Hypothalamus (tissue), 51 donors: ENCODE results near the gene EXOC6B.

Experiments used
- DNase-seq, 51 donors: peaks; one replicate each; lab custom pipeline; 2025; lab: John Stamatoyannopoulos, UW

The EXOC6B gene

DNA sequence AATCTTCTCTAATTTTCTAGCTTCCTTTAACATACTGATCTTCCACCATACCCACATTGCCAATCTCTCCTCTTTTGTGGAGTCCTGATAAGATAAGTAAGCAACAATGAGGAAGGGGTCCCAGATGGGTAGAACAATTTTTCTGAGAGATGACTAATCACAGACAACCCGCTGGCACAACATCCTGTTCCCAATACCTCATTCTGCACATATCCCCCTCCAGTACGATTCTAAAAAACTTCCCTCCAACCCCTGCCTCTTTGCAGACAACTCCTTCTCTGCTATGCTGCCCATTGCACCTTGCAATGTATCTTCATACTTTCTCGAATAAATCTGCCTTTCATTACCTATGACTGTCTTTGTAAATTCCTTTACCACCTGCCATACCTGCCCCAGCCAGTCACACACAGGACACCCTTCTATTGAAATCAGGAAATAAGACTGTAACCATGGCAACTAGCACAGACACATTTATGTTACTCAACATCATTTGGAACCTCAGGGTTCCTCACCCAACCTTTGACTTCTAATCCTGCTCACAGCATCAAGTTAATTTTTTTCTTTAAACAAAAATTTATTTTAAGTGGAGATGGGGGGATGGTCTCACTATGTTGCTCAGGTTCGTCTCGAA, 7.4 kb upstream of the EXOC6B start:
- DNase-seq: no peak

DNA sequence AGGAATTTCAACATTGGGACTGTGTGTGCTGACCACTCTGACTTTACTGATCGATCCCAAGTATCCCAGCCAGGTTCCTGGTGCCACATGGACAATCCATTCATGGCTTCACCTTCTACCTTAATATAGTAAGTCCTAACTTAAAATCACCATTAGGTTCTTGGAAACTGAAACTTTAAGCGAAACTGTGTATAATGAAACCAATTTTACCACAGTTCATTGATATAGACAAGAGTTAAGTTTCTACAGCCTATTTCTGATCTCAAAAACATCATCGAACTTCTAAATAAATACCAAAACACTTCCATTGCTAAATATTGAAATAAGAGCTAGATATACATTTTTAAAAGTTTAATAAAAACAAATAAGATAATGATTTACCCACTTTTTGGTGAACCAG, 4.4 kb upstream of the EXOC6B start:
- no peak for DNase-seq

DNA sequence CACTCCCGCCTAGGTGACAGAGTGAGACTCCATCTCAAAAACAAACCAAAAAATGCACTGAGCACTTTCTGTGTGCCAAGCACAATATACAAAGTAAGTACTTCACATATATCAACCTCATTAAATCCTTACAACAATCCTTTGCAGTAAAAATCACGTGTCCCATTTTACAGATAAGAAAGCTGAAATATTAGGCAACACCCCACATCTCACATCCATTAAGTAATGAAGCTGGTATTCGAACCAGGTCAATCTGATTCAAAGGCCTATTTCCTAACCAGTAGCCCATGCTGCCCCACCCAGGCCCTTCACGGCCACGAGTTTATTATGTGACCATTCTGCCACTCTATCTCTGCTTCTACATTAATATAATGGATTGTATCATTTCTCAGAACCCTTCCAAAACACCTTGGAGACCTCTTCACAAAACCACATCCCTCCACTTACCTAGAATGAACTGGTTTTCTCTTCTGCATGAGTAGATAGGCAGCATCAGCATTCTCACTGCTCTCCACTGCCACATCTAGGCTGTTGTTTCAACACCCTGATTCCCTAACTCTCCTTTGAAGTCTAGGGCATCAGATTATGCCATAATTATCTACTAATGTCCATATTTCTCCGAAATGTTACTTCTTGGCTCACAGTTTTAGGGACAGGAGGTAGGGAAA, 3.1 kb upstream of the EXOC6B start:
- no peak for DNase-seq

DNA sequence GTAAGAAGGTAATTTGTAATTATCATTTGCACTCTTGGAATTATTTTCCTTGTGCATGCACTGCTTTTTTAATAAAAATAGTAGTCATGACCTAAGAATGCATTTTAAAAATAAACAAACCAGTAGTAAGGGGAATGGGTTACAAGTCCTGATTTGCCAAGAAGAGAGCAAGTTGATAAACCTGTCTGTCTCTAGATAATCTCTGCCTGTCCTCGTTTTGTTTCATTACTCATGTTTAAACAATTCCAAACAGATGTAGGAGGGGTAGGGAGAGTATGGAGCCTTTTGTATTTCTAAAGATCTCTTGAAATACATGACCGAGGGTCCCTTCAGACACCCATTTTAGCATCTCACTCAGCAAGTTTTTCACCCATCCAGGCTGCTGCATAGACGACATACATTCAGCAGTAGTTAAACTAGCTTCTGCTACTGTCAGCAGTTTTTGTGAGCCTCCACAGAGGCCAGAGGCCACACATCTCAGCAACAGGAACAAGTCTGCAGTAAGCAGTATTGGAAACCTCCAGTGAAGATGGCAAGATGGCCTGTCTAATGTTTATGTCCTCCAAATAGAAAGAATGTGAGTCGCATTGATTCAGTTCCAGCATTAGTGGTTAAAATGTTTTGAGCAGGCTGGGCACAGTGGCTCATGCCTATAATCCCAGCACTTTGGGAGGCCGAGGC, 2.3 kb upstream of the EXOC6B start:
- no peak for DNase-seq

DNA sequence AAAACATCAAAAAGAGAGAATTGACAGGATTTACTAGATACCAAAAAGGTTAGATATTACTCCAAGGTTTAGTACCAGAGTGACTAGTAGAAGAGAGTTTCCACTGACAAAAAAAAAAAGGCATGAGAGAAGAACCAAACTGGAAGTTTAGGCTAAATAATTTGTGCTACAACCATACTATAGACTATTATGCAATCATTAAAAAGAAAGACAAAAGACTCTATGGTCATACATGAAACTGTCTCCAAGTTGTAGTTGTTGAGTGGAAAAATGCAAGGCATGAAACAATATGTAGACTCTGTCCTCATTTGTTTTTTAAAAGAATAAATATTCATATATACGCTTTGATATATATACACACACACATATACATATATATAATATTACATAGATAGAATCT, 1.7 kb upstream of the EXOC6B start:
- no peak for DNase-seq

DNA sequence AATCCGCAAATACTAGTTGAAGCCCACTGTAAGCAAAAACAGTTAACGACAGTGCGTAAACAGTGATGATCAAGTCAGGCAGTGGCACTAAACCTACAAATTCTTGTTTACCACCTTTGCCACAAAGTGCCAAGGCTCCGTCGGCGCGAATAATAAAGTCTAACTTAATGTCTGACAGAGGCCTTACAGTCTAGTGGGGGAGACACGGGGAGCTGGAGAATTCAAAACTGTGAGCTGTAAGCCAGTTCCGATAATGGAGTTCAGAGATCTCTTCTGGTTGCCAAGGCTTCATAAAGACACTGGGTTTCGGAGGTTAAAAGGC, 284 bp upstream of the EXOC6B start:
- no peak for DNase-seq

DNA sequence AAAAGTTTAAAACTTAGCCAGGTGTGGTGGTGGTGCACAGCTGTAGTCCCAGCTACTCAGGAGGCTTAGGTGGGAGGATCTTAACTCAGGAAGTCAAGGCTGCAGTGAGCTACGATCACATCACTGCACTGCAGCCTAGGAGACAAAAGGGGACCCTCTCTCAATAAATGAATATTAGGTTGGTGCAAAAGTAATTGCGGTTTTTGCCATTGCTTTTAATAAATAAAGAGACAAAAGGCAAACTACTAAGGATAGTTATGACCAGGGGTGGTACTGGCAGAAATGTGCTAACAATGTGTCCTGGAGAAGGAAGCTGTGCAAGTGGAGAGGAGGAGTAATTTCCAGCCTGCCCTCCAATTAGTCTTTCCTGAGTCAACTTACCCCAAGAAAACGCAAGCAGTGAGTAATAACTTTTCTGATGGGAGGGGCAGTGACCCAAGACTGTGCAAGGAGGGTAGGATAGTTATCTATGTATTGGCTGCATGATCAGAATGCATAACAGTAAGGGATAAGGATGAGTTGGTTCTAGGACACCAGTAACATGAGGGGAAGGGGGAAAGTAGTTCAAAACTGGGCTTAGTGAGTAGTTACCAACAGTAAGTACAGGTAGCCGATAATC, 1.5 kb downstream of the EXOC6B start:
- no peak for DNase-seq

DNA sequence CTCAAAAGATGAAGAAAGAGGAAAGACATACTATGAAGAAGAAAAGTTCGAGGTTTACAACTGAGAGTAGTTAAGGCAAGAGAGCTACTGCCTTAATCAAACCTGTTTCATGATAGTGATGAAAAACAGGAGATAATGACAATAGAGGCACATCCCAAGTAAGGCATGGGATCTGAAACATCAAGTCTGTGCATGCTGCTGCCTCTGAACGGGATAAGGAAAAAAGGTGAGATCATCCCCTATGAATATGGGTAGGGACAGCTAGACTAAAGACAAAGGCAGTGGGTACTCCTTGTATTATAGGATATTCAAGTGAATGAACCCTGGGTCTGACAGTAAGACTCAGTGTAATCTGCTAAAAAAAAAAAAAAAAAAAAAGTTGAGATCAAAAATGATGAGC, 3.0 kb downstream of the EXOC6B start:
- DNase-seq: no peak

DNA sequence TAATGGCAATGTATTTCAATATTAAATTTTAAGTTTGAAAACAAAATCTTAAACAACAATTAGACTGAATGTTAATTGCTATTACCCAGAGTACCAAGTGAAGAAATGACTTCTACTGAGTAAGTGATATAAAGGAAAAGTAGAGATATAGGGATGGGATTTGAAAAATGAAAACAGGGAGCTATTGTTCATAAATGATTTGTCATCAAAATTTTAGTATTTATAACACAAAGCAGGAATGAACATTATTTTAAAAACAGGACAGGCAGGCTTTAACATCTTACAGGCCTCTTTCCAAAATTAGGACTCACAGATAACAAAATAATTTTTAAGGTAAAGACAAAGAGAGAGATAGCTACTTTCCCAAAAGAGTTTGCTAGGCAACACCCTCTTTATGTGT, 3.9 kb downstream of the EXOC6B start:
- DNase-seq: no peak

DNA sequence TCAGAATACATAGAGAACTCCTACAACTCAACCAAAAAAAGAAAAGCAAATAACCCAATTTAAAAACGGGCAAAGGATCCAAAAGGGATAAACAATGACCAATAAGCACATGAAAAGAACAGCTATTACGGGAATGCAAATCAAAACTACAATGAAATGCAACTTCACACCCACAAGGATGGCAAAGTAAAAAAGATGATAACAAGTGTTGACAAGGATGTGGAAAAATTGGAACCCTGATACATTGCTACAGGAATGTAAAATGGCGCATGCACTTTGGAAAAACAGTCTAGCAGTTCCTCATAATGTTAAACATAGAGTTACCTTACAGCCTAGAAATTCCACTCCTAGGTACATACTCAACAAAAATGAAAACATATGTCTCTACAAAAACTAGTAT, 4.7 kb downstream of the EXOC6B start:
- no peak for DNase-seq

DNA sequence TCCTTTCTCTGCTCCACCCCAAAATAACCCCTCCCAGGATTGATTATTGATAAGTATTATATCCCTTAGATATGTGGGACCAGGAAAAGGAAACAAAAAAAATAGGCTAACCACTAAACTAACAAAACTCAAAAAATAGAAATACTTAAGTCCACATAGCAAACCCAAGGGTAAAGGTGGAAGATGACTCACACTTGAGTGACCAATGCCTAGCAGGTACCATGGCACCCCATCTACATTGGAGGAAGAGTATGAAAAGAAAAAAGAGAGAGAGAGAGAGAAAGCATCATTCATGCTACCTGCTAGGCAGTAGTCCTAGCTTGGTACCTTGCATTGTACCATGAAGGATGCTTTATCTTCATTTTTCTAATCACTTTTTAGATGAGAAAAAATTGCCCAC, 6.3 kb downstream of the EXOC6B start:
- no peak for DNase-seq

DNA sequence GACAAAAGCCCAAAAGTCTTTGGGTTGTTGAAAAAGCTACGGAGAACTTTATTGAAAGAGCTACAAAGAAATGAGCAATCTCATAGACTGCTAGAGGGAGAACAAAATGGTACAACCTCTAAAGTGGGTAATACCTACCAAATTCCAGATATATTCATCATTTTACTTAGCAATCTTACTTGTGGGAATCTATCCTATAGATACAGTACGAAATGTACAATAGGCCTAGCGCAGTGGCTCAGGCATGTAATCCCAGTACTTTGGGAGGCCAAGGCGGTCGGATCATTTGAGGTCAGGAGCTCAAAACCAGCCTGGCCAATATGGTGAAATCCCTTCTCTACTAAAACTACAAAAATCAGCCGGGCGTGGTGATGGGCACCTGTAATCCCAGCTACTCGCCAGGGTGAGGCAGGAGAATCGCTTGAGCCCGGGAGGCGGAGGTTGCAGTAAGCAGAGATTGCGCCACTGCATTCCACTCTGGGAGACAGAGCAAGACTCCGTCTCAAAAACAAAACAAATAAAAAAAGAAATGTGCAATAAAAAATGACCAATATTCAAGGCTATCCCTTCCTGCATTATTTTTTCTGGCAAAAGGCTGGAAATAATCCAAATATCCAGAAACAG, 10.1 kb downstream of the EXOC6B start:
- DNase-seq: no peak

DNA sequence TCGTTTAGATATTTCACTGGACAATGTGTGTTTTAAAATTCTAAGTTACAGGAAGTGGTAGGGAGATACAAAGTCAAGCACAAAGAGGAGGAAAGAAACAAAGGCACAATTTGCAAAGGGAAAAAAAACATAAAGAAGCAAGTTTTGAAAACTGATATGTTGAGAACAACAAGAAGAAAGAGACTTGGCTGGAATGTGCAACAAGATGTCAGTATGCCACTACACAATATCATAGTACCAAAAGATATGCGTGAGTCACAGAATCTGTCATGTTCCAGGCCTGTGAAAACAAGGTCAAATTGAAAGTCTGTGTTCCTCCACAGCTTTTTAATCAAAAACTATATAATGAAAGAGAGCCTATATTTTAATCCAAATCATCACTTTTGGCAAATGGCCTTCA, 12.0 kb downstream of the EXOC6B start:
- DNase-seq: peak in 1 of 51 donors; percentile 9

DNA sequence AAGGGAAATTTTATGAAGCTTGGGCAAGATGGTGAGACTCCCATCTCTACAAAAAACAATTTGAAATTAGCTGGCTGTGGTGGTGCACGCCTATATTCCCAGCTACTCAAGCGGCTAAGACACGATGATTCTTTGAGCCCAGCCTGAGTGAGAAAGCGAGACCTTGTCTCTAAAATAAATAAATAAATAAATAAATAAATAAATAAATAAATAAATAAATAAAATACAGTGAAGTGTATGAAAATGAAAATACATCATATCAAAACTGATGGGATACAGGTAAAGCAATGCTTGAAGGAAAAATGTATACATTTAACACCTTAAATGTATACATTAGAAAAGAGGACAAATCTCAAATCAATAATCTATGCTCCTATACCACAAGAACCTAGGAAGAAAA, 15.7 kb downstream of the EXOC6B start:
- DNase-seq: no peak

DNA sequence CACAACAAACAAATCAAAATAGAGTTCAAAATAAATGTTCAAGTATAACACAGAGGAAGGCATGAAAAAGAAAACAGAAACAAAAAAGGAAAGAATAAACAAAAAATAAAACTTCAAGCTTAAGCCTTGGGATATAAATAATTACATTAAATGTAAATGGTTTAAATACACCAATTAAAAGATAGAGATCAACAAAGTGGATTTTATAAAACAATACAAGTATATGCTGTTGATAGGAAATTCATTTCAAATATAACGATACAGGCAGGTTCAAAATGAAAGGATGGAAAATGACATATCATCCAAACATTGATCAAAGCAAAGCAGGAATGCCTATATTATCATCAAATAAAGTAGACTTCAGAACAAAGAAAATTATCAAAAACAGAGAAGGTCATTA, 16.7 kb downstream of the EXOC6B start:
- no peak for DNase-seq

DNA sequence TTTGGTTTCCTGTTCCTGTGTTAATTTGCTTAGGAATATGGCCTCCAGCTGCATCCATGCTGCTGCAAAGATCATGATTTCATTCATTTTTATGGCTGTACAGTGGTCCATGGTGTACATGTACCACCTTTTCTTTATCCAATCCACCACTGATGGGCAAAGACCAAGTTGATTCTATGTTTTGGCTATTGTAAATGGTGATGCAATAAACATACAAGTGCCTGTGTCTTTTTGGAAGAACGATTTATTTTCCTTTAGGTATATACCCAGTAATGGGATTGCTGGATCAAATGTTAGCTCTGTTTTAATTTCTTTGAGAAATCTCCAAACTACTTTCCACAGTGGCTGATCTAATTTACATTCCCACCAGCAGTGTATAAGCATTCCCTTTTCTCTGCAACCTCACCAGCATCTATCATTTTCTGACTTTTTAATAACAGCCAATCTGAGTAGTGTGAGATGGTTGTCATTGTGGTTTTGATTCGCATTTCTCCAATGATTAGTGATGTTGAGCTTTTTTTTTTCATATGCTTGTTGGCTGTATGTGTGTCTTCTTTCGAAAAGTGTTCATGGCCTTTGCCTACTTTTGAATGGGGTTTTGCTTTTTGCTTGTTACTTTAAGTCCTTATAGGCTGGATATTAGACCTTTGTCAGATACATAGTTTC, 19.4 kb downstream of the EXOC6B start:
- no peak for DNase-seq

DNA sequence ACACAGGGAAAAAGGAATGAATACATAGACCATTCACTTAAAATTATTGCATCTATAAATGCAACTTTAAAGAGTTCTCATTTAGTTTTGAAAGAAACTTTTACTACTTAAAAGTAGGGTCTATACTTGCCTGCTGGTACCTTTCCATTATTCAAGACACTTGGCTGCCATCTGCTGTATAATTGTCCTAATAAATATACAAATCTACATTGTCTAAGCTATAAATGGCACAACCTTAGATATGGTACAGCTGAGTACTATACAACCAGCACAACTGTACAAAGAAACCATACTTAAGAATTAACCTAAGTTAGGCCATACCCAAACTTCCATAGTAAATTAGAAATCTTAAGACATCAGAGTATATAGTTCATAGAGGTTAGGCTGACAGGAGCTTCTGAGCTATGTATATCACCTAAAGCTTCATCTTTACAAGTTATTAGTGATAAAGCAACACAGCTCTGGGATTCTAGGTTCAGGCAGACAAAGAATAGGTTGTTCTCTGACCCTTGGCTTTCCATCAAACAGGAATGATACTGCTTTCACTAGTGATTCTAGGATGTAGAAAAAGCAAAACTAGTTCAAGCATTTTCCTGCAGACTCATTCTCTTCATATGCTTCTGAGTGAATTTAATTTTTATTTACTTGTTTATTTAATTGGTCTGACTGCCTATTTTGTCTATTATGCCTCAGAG, 22.1 kb downstream of the EXOC6B start:
- peak in 1 of 51 donors; percentile 33 for DNase-seq

DNA sequence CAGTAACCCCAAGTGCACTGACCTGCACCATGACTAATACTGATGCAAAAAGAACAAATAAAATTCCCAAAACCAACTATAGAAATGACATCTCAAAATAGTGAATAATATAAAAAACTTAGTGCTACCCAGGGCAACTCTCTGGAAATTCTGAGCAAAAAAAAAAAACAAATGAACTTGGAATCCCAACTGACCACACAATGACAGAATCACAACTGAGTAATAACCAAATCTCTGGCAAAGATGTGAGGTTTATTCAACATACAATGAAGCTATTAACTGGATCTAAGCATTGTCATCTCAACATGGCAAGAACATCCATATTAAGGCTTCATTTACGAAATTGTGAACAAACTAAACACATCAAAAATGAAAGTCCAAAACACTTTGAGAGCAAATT, 22.7 kb downstream of the EXOC6B start:
- DNase-seq: peak in 1 of 51 donors; percentile 79

DNA sequence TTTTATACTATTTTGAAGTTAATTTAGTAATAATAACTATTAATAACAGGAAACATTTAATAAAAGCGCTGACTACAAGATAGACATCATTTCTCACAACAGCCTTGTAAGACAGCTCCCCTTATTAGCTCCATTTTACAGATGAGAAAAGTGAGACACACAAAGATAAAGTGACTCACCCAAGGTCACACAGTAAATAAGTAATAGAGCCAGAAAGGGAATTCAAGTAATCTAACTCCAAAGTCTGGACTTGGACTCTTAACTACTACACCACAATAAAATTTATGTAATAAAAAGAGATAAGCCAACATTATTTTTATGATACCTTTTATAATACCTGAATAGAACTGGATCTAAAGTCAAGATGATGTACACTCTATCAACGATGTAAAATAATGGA, 25.3 kb downstream of the EXOC6B start:
- DNase-seq: no peak

DNA sequence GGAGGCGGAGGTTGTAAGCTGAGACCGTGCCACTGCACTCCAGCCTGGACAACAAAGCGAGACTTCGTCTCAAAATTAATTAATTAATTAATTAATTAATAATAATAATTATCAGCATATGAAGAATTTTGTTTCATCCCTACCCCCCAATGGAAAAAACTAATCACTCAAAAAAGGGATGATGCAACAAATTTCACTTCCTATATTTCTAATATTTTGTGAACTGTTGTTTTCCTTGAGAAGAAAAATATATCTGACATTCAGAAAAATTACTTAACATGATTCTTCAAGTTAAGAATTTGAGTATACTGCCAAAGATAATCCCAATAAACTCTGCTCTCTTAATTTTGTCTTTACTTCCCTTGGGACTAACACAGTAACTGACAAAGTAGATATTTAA, 28.1 kb downstream of the EXOC6B start:
- DNase-seq: no peak
